Liver (tissue), 9 donors: ENCODE data around the gene APBB1IP. TPM values are rescaled to one million over a fixed set of nuclear protein-coding genes. Genes with fewer than 3 reads are reported as not detected.

Experiments used
- DNase-seq: peaks from one replicate; pipeline ENCODE4 v3.0.0-alpha.2; 2017; ENCODE audit warnings: low spot score
- H3K27ac ChIP-seq, 2 donors: one replicate each; pipeline ENCODE4 v1.7.0; 2013; ENCODE audit warnings: inconsistent platforms in 2 of 2, low read length in 2 of 2, control low read depth in 1 of 2, low read depth in 1 of 2, mild to moderate bottlenecking in 1 of 2
- H3K27me3 ChIP-seq, 4 donors: one replicate each; pipeline versions ENCODE4 v1.6.1 to v1.7.0; 2013; ENCODE audit warnings: low read length in 3 of 4, inconsistent platforms in 1 of 4, mild to moderate bottlenecking in 1 of 4, moderate library complexity in 1 of 4; ENCODE audit not compliant: control insufficient read depth in 4 of 4, insufficient read depth in 4 of 4
- H3K36me3 ChIP-seq, 4 donors: one replicate each; pipeline versions ENCODE4 v1.6.1 to v1.7.0; 2013; ENCODE audit warnings: low read length in 3 of 4, mild to moderate bottlenecking in 3 of 4, low read depth in 1 of 4, moderate library complexity in 1 of 4; ENCODE audit not compliant: control insufficient read depth in 4 of 4, insufficient read depth in 3 of 4
- H3K4me1 ChIP-seq, 4 donors: one replicate each; pipeline versions ENCODE4 v1.6.1 to v1.7.0; 2013; ENCODE audit warnings: low read length in 3 of 4, mild to moderate bottlenecking in 3 of 4, moderate library complexity in 1 of 4; ENCODE audit not compliant: control insufficient read depth in 4 of 4, insufficient read depth in 4 of 4
- H3K4me3 ChIP-seq, 3 donors: one replicate each; pipeline versions ENCODE4 v1.6.1 to v1.7.0; 2013; ENCODE audit warnings: low read length in 3 of 3, control low read depth in 1 of 3, low read depth in 1 of 3, mild to moderate bottlenecking in 1 of 3
- H3K9ac ChIP-seq, 2 donors: one replicate each; pipeline ENCODE4 v1.7.0; 2013; ENCODE audit warnings: low read length in 2 of 2, mild to moderate bottlenecking in 2 of 2, moderate library complexity in 2 of 2, control low read depth in 1 of 2, low read depth in 1 of 2
- H3K9me3 ChIP-seq, 4 donors: one replicate each; pipeline versions ENCODE4 v1.6.1 to v1.7.0; 2013; ENCODE audit warnings: low read length in 3 of 4; ENCODE audit not compliant: control insufficient read depth in 4 of 4
- EGR1 ChIP-seq, 2 donors: IDR thresholded peaks; 2 replicates each; pipeline ENCODE4 v1.6.1; 2016 to 2018; ENCODE audit warnings: antibody characterized with exemption in 2 of 2, low read depth in 2 of 2
- FOXA1 ChIP-seq: IDR thresholded peaks from 2 replicates; pipeline ENCODE4 v1.6.1; 2016; ENCODE audit warnings: antibody characterized with exemption
- FOXA2 ChIP-seq: IDR thresholded peaks from 2 replicates; pipeline ENCODE4 v1.6.1; 2016; ENCODE audit warnings: antibody characterized with exemption
- GABPA ChIP-seq, 2 donors: IDR thresholded peaks in 1 of 2; conservative IDR thresholded peaks in 1 of 2; 2 replicates each; pipeline ENCODE4 v1.6.1; 2016; ENCODE audit warnings: antibody characterized with exemption in 2 of 2, mild to moderate bottlenecking in 1 of 2, moderate library complexity in 1 of 2
- HNF4A ChIP-seq, 2 donors: conservative IDR thresholded peaks; 2 replicates each; pipeline ENCODE4 v1.6.1; 2016; ENCODE audit warnings: antibody characterized with exemption in 2 of 2, mild to moderate bottlenecking in 2 of 2
- HNF4G ChIP-seq: IDR thresholded peaks from 2 replicates; pipeline ENCODE4 v1.6.1; 2016; ENCODE audit warnings: antibody characterized with exemption
- JUND ChIP-seq, 2 donors: IDR thresholded peaks; 2 replicates each; pipeline ENCODE4 v1.6.1; 2016; ENCODE audit warnings: antibody characterized with exemption in 2 of 2
- NR2F2 ChIP-seq: IDR thresholded peaks from 2 replicates; pipeline ENCODE4 v1.6.1; 2016; ENCODE audit warnings: antibody characterized with exemption
- RAD21 ChIP-seq, 2 donors: IDR thresholded peaks; 2 replicates each; pipeline ENCODE4 v1.6.1; 2016; ENCODE audit warnings: antibody characterized with exemption in 2 of 2, mild to moderate bottlenecking in 2 of 2
- RXRA ChIP-seq, 2 donors: IDR thresholded peaks; 2 replicates each; pipeline ENCODE4 v1.6.1; 2017 to 2018; ENCODE audit warnings: antibody characterized with exemption in 2 of 2, mild to moderate bottlenecking in 1 of 2
- SP1 ChIP-seq: IDR thresholded peaks from 2 replicates; pipeline ENCODE4 v1.6.1; 2018; ENCODE audit warnings: antibody characterized with exemption, mild to moderate bottlenecking
- TAF1 ChIP-seq: conservative IDR thresholded peaks from 2 replicates; pipeline ENCODE4 v1.6.1; 2016; ENCODE audit warnings: antibody characterized with exemption, mild to moderate bottlenecking
- YY1 ChIP-seq: IDR thresholded peaks from 2 replicates; pipeline ENCODE4 v1.6.1; 2016; ENCODE audit warnings: antibody characterized with exemption, mild to moderate bottlenecking
- ZBTB33 ChIP-seq: IDR thresholded peaks from 2 replicates; pipeline ENCODE4 v1.6.1; 2016; ENCODE audit warnings: antibody characterized with exemption
- WGBS: extraction: QIAGEN DNeasy Blood & Tissue Kit; methylation state at CpG from one replicate; pipeline ENCODE4 v1.1.7; 2013; 5-methylcytosine and 5-hydroxymethylcytosine counted together
- polyA plus RNA-seq, 2 donors: library from polyadenylated mRNA; stranded (reverse) in 1 of 2; unstranded in 1 of 2; fragments of 200-250 nt in 1 of 2; fragments of >200 nt in 1 of 2; fragmentation: Nextera tagmentation in 1 of 2; extraction: Ambion mirVana in 1 of 2; gene quantifications; one replicate each; pipeline versions ENCODE4 v1.2.1 to v1.2.3, GENCODE V29; 2013 to 2015
- total RNA-seq, 2 donors: library from RNA; depleted of rRNA; stranded (reverse); fragments of >200 nt; gene quantifications; one replicate each; pipeline ENCODE4 v1.2.3, GENCODE V29; 2014
- TF ChIP-seq, protein P1 (sequence below): IDR thresholded peaks from 2 replicates; pipeline ENCODE4 v1.6.1; 2016; ENCODE audit warnings: antibody characterized with exemption
- TF ChIP-seq, protein P2 (sequence below): fragments of 150-350 bp; IDR thresholded peaks from 2 replicates; pipeline ENCODE4 v1.5.1; 2017; ENCODE audit warnings: improper control_type of control experiment, low read depth, low read length; ENCODE audit not compliant: missing input control
- TF ChIP-seq, protein P3 (sequence below): IDR thresholded peaks from 2 replicates; pipeline ENCODE4 v1.6.1; 2016; ENCODE audit warnings: antibody characterized with exemption
- TF ChIP-seq, protein P4 (sequence below): IDR thresholded peaks from 2 replicates; pipeline ENCODE4 v1.6.1; 2016; ENCODE audit warnings: antibody characterized with exemption, mild to moderate bottlenecking
- donor health status: healthy.
- donor health status: healthy.
- donor health status: healthy.
- donor health status: healthy.
- donor health status: healthy.

APBB1IP gene
- total and polyA plus RNA-seq, 4 donors, result 9.3 to 28.4 (median 12.8) TPM

DNA sequence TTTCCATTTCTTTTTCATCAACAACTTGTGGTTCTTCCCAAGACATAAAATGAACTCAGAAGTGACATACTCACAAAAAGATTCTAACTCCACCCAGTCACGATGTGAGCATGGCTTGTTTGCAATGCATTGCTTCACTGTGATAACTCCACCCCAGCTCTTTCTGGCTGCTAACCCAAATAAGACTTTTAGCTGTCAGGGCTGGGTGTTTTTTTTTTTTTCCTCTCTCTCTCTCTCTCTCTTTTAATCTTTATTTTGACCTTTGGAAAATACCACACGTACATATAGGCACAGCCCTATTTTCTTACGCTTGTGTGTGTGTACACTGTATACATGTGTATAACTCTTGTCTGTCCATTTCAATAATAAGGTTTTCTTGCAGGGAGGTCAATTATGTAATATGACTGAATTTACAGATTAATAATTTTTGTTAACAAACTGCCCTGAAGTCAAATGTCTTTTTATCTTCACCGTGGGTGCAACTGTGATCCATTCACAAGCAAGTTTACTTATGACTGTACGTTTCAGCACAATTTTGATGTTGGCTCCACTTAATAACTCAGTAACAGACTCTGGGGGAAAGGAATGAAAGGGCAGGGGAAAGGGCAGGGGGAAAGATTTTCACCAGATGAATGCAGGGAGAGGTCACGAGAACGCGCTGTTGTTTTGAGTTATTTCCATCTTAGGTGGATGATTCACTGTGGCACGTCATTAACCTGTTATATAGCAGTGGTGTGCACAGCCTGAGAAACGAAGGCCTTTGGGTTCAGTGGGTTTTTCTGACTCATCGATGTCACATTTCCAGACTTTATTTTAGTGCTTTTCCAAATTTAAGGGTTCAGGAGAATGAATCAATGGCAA, 49.1 kb downstream of the APBB1IP start (continued):
- TF ChIP-seq ZBTB33 (no peak), TAF1 (no peak)

- WGBS, result 95% methylated on average over 4 of the region's 4 CpGs
- no peak for TF ChIP-seq HNF4A (conservative IDR thresholded peaks at IDR 0.05)
- no peak for TF ChIP-seq YY1
- TF ChIP-seq, protein P1, sequence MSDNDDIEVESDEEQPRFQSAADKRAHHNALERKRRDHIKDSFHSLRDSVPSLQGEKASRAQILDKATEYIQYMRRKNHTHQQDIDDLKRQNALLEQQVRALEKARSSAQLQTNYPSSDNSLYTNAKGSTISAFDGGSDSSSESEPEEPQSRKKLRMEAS, result no peak
- no peak for TF ChIP-seq JUND (IDR thresholded peaks at IDR 0.05)
- no peak for TF ChIP-seq ZBTB33
- no peak for TF ChIP-seq FOXA2
- no peak for TF ChIP-seq EGR1 (IDR thresholded peaks at IDR 0.05; ENCODE audit: low read depth in 2 of 2)
- TF ChIP-seq RXRA (IDR thresholded peaks at IDR 0.05), result no peak
- TF ChIP-seq HNF4G, result no peak
- no peak for TF ChIP-seq TAF1
- no peak for TF ChIP-seq FOXA1
- TF ChIP-seq SP1, result no peak
- no peak for TF ChIP-seq NR2F2
- TF ChIP-seq, protein P2, sequence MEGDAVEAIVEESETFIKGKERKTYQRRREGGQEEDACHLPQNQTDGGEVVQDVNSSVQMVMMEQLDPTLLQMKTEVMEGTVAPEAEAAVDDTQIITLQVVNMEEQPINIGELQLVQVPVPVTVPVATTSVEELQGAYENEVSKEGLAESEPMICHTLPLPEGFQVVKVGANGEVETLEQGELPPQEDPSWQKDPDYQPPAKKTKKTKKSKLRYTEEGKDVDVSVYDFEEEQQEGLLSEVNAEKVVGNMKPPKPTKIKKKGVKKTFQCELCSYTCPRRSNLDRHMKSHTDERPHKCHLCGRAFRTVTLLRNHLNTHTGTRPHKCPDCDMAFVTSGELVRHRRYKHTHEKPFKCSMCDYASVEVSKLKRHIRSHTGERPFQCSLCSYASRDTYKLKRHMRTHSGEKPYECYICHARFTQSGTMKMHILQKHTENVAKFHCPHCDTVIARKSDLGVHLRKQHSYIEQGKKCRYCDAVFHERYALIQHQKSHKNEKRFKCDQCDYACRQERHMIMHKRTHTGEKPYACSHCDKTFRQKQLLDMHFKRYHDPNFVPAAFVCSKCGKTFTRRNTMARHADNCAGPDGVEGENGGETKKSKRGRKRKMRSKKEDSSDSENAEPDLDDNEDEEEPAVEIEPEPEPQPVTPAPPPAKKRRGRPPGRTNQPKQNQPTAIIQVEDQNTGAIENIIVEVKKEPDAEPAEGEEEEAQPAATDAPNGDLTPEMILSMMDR, result no peak
- no peak for TF ChIP-seq GABPA (IDR thresholded peaks at IDR 0.05 in 1 of 2, conservative IDR thresholded peaks at IDR 0.05 in 1 of 2)
- TF ChIP-seq, protein P3, sequence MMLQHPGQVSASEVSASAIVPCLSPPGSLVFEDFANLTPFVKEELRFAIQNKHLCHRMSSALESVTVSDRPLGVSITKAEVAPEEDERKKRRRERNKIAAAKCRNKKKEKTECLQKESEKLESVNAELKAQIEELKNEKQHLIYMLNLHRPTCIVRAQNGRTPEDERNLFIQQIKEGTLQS, result no peak
- TF ChIP-seq, protein P4, sequence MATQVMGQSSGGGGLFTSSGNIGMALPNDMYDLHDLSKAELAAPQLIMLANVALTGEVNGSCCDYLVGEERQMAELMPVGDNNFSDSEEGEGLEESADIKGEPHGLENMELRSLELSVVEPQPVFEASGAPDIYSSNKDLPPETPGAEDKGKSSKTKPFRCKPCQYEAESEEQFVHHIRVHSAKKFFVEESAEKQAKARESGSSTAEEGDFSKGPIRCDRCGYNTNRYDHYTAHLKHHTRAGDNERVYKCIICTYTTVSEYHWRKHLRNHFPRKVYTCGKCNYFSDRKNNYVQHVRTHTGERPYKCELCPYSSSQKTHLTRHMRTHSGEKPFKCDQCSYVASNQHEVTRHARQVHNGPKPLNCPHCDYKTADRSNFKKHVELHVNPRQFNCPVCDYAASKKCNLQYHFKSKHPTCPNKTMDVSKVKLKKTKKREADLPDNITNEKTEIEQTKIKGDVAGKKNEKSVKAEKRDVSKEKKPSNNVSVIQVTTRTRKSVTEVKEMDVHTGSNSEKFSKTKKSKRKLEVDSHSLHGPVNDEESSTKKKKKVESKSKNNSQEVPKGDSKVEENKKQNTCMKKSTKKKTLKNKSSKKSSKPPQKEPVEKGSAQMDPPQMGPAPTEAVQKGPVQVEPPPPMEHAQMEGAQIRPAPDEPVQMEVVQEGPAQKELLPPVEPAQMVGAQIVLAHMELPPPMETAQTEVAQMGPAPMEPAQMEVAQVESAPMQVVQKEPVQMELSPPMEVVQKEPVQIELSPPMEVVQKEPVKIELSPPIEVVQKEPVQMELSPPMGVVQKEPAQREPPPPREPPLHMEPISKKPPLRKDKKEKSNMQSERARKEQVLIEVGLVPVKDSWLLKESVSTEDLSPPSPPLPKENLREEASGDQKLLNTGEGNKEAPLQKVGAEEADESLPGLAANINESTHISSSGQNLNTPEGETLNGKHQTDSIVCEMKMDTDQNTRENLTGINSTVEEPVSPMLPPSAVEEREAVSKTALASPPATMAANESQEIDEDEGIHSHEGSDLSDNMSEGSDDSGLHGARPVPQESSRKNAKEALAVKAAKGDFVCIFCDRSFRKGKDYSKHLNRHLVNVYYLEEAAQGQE, result no peak
- no peak for TF ChIP-seq RAD21 (IDR thresholded peaks at IDR 0.05)
- no peaks in the 10 kb centered on the region for H3K36me3 ChIP-seq
- no peaks in the 10 kb centered on the region for H3K9me3 ChIP-seq
- no peak for DNase-seq
- no peaks in the 10 kb centered on the region for H3K27me3 ChIP-seq
- H3K27ac ChIP-seq, result no peak overlapping the region
- H3K4me3 ChIP-seq, result no peak overlapping the region
- H3K9ac ChIP-seq, result no peak overlapping the region
- H3K4me1 ChIP-seq, result peaks cover 5 to 13% (median 8%) of the 10 kb centered on the region in 4 donors
Observed at GRCh38 chr10:26488344-26488743, 50.2 kb downstream of the APBB1IP start.
